SU-DHL-6 (cell line): ENCODE measurements around the gene TOP3A.
"Not testable (repeated sequence)": the region's sequence is repeated elsewhere in the genome, so short reads cannot be mapped to it uniquely, and the experiment has no call there.

Experiments used
- H2AFZ ChIP-seq: fragments of 200-600 bp; sonication (generic); 2 replicates; pipeline ENCODE4 v1.6.1; 2014; ENCODE audit warnings: low read depth, mild to moderate bottlenecking, moderate library complexity, mixed read lengths, antibody characterized with exemption, low read length; ENCODE audit not compliant: severe bottlenecking
- H3F3A ChIP-seq: fragments of 200-600 bp; shearing (Covaris generic); 2 replicates; pipeline ENCODE4 v1.6.0; 2016; ENCODE audit warnings: antibody characterized with exemption, mild to moderate bottlenecking; ENCODE audit not compliant: insufficient read depth
- H3K27ac ChIP-seq: fragments of 200-600 bp; sonication (generic); 2 replicates; pipeline ENCODE4 v1.5.1; 2016; ENCODE audit warnings: low read depth, mild to moderate bottlenecking, low read length, moderate library complexity, mixed read lengths
- H3K27me3 ChIP-seq: fragments of 200-600 bp; sonication (generic), shearing (Covaris generic); 2 replicates; pipeline ENCODE4 v1.6.0; 2014; ENCODE audit warnings: mild to moderate bottlenecking, low read length
- H3K36me3 ChIP-seq: fragments of 200-600 bp; sonication (generic); 2 replicates; pipeline ENCODE4 v1.6.1; 2014; ENCODE audit warnings: mild to moderate bottlenecking, low read length, mixed read lengths
- H3K4me2 ChIP-seq: fragments of 300-600, 200-600 bp; shearing (Covaris generic), sonication (generic); 2 replicates; pipeline ENCODE4 v1.6.0; 2014; ENCODE audit warnings: low read length, low read depth, mild to moderate bottlenecking; ENCODE audit not compliant: poor library complexity, severe bottlenecking
- H3K4me3 ChIP-seq: fragments of 200-600 bp; sonication (generic); 2 replicates; pipeline ENCODE4 v1.5.1; 2014; ENCODE audit warnings: antibody characterized with exemption, low read length, mild to moderate bottlenecking, mixed read lengths; ENCODE audit not compliant: insufficient read depth, poor library complexity, severe bottlenecking
- H3K79me2 ChIP-seq: fragments of 200-600 bp; sonication (generic); 2 replicates; pipeline ENCODE4 v1.6.1; 2014; ENCODE audit warnings: mild to moderate bottlenecking, low read length, moderate library complexity; ENCODE audit not compliant: insufficient read depth
- H3K9ac ChIP-seq: fragments of 200-600 bp; sonication (generic); 2 replicates; pipeline ENCODE4 v1.7.0; 2014; ENCODE audit warnings: mild to moderate bottlenecking, low read length
- H3K9me2 ChIP-seq: fragments of 200-600 bp; sonication (generic); replicated peaks from 2 replicates; pipeline ENCODE4 v1.6.1; 2014; ENCODE audit warnings: low read length; ENCODE audit not compliant: insufficient read depth
- H3K9me3 ChIP-seq: fragments of 200-600 bp; sonication (generic); 2 replicates; pipeline ENCODE4 v1.6.1; 2014; ENCODE audit warnings: low read length, mixed read lengths; ENCODE audit not compliant: insufficient read depth
- H4K20me1 ChIP-seq: fragments of 200-600 bp; sonication (generic); 2 replicates; pipeline ENCODE4 v1.6.1; 2014; ENCODE audit warnings: low read depth, mild to moderate bottlenecking, antibody characterized with exemption, low read length, moderate library complexity, mixed read lengths
- CTCF ChIP-seq: fragments of 200-600 bp; sonication (generic); IDR thresholded peaks from one replicate; pipeline ENCODE4 v1.5.1; 2017; ENCODE audit warnings: antibody characterized with exemption, mild to moderate bottlenecking, low read length, moderate library complexity; ENCODE audit not compliant: insufficient read depth, poor library complexity, severe bottlenecking
- EZH2phosphoT487 ChIP-seq: fragments of 200-600 bp; sonication (generic), shearing (Covaris generic); conservative IDR thresholded peaks from 2 replicates; pipeline ENCODE4 v1.6.1; 2018; ENCODE audit warnings: mild to moderate bottlenecking, antibody characterized with exemption, low read length, moderate library complexity, mixed read lengths

Gene TOP3A

DNA sequence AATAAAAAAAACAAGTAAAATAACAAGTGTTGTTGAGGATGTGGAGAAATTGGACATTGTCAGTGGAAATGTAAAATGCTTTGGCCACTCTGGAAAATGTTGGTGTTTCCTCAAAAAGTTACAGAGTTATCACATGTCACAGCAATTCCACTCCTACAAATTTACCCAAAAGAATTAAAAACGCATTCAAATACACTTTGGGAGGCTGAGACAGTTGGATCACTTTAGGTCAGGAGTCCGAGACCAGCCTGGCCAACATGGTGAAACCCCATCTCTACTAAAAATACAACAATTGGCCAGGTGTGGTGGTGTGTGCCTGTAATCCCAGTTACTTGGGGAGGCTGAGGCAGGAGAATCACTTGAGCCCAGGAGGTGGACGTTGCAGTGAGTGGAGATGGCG, 5.6 kb downstream of the TOP3A start:
- H3K27me3 ChIP-seq, result no peaks in the 10 kb centered on the region
- no peak overlapping the region for H3K4me2 ChIP-seq
- H3F3A ChIP-seq, result no peaks in the 10 kb centered on the region
- H3K9me3 ChIP-seq, result no peaks in the 10 kb centered on the region
- no peak overlapping the region for H3K9ac ChIP-seq
- 0 out of 2 replicates have a peak, but pooled peaks cover 6% of the 10 kb centered on the region for H4K20me1 ChIP-seq
- no peak overlapping the region for H3K27ac ChIP-seq
- no peak for TF ChIP-seq EZH2phosphoT487
- no peak for TF ChIP-seq CTCF
- peaks cover 36% of the 10 kb centered on the region for H3K36me3 ChIP-seq
- H3K79me2 ChIP-seq, result peaks cover 66% of the 10 kb centered on the region
- no peak overlapping the region for H3K4me3 ChIP-seq
- H3K9me2 ChIP-seq, result no peaks in the 10 kb centered on the region
- no peak overlapping the region for H2AFZ ChIP-seq

DNA sequence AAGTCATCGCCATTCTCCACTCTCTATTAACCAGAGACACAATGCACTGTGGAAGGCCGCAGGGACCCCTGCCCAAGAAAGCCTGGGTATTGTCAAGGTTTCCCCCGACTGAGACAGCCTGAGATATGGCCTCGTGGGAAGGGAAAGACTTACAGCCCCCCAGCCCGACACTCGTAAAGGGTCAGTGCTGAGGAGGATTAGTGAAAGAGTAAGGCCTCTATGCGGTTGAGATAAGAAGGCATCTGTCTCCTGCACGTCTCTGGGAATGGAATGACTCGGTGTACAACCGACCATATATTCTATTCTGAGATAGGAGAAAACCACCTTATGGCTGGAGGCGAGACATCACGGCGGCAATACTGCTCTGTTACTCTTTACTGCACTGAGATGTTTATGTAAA, 11.6 kb downstream of the TOP3A start:
- H4K20me1 ChIP-seq, H3K9me2 ChIP-seq, H3K9me3 ChIP-seq, H3K79me2 ChIP-seq, H3K27ac ChIP-seq, H3K9ac ChIP-seq, H3K27me3 ChIP-seq, H3K4me2 ChIP-seq, H3K4me3 ChIP-seq, H3F3A ChIP-seq, H2AFZ ChIP-seq: not testable (repeated sequence)
- H3K36me3 ChIP-seq, result peaks cover 38% of the 10 kb centered on the region

DNA sequence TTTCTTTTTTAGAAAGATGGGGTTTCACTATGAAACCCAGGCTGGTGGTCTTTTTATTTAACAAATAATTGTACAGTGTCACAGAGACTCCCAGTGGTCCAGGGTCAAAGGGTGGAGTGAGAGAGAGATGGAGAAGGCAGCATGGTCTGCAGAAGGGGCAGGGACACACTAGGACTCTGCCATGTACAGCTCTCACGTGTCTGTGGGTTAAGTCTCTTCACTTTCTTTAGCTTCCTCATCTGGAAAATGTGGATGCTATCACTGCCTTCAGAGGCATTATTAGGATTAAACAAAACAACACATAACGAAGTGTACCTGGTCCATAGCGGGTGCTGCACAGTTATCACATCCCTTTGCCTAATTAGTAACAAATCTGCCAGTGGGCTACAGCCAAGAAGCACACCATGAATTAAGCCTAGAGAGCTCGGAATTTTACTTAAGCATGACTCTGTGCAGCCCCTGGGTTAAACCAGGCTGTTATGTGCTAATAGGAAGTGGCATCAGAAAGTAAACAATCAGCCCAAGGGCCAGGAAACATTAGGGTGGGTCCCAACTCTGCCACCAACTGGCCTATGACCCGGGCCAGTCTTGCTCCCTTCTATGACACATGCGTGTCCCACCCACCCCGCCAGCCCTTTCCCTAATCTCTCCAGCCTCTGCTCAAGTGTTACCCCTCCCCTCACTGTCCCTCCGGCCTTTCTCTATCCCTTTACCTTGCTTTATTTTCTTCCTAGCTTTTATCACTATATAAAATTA, 13.9 kb downstream of the TOP3A start:
- Histone ChIP-seq H3K27me3 (no peaks in the 10 kb centered on the region), H3K36me3 (peaks cover 27% of the 10 kb centered on the region), H3K27ac (no peak overlapping the region), H3F3A (no peaks in the 10 kb centered on the region), H3K9me3 (no peaks in the 10 kb centered on the region), H4K20me1 (no peaks in the 10 kb centered on the region), H3K9me2 (no peaks in the 10 kb centered on the region), H3K79me2 (no peaks in the 10 kb centered on the region), H3K9ac (no peak overlapping the region), H3K4me2 (no peak overlapping the region), H3K4me3 (no peak overlapping the region), H2AFZ (no peak overlapping the region)
- TF ChIP-seq CTCF (no peak), EZH2phosphoT487 (no peak)

DNA sequence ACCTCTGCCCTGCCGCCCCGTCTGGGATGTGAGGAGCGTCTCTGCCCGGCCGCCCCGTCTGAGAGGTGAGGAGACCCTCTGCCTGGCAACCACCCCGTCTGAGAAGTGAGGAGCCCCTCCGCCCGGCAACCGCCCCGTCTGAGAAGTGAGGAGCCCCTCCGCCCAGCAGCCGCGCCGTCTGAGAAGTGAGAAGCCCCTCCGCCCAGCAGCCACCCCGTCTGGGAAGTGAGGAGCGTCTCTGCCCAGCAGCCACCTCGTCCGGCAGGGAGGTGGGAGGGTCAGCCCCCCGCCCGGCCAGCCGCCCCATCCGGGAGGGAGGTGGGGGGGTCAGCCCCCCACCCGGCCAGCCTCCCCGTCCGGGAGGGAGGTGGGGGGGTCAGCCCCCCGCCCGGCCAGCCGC, 16.7 kb downstream of the TOP3A start:
- not testable (repeated sequence) for H3K27ac ChIP-seq, H3K79me2 ChIP-seq, H3F3A ChIP-seq, H3K27me3 ChIP-seq, H4K20me1 ChIP-seq, H2AFZ ChIP-seq, H3K4me3 ChIP-seq, H3K9ac ChIP-seq, H3K4me2 ChIP-seq, H3K9me2 ChIP-seq, H3K9me3 ChIP-seq
- peaks cover 21% of the 10 kb centered on the region for H3K36me3 ChIP-seq
